Tibial artery (tissue), 4 donors: ENCODE results near the gene TSPAN15.

Experiments used
- DNase-seq, 2 donors: peaks; one replicate each; pipeline ENCODE4 v3.0.0-alpha.2; 2019
- H3K27ac ChIP-seq, 2 donors: fragments of 200-600 bp; sonication (generic) in 1 of 2; 1 replicate in 1 of 2; 2 replicates in 1 of 2; pipeline ENCODE4 v1.5.1; 2018 to 2019; ENCODE audit warnings: mild to moderate bottlenecking in 1 of 2
- H3K27me3 ChIP-seq, 2 donors: fragments of 200-600 bp; sonication (generic) in 1 of 2; one replicate each; pipeline versions ENCODE4 v1.5.1 to v1.6.0; 2016 to 2019
- H3K36me3 ChIP-seq, 3 donors: fragments of 200-600 bp; sonication (generic) in 2 of 3; one replicate each; pipeline ENCODE4 v1.5.1; 2016 to 2019; ENCODE audit warnings: mild to moderate bottlenecking in 2 of 3
- H3K4me1 ChIP-seq, 4 donors: fragments of 200-600 bp; sonication (generic) in 2 of 4; 1 replicate in 3 of 4; 2 replicates in 1 of 4; pipeline ENCODE4 v1.5.1; 2016 to 2019
- H3K4me3 ChIP-seq, 2 donors: fragments of 200-600 bp; sonication (generic) in 1 of 2; 1 replicate in 1 of 2; 2 replicates in 1 of 2; pipeline ENCODE4 v1.5.1; 2018 to 2019; ENCODE audit warnings: mild to moderate bottlenecking in 2 of 2
- H3K9me3 ChIP-seq, 3 donors: fragments of 200-600 bp; sonication (generic) in 1 of 3; one replicate each; pipeline ENCODE4 v1.5.1; 2016 to 2019
- CTCF ChIP-seq, 2 experiments: fragments of 200-600 bp in 1 of 2; fragments of 450-650 bp in 1 of 2; IDR thresholded peaks; one replicate each; pipeline ENCODE4 v1.5.1; 2017 to 2019; ENCODE audit warnings: antibody characterized with exemption in 2 of 2, mild to moderate bottlenecking in 1 of 2, moderate library complexity in 1 of 2
- intact Hi-C: fragments of 100-400 bp; cut with DNase I; formaldehyde crosslinking; loops from one replicate; pipeline ENCODE4 v1.15.0; 2023; ENCODE audit warnings: low total_unique reads

The TSPAN15 gene

DNA sequence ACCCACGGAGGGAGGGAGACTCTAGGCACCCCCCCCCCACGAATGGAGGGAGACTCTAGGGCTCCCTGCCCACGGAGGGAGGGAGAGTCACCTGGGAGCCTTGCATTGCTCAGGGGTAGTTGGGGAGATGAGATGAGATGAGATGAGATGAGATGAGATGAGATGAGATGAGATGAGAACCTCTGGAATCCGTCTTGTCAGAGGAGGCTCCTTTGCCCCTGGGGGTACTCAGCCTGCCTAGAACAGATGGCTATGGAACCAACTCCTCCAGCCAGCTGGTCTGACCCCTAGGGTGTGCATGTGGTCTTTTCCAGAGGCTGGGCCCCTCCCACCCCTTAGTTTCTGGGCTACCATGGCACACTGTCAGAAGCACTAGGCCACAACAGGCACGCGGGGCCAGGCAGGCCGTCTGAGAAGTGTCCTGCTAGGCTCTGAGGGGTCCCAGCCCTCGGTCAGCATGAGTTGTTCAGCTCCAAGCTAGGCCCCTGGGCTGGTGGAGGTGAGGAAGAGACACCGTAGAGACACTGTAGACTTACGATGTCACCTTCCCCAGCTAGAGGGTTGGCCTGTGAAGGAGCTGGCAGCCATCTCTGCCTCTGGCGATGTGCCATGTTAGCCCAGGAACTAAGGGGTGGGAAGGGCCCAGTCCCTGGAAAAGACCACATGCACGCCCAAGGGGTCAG lies 8.8 kb downstream of the TSPAN15 start:
- H3K9me3 ChIP-seq = no peaks in the 10 kb centered on the region
- H3K36me3 ChIP-seq = no peaks in the 10 kb centered on the region
- DNase-seq = no peak
- H3K4me1 ChIP-seq = peaks cover 10 to 39% (median 24%) of the 10 kb centered on the region in 4 donors
- no peaks in the 10 kb centered on the region for H3K27me3 ChIP-seq
- H3K27ac ChIP-seq = peak overlapping the region in 1 of 2 donors; percentile 67
- intact Hi-C loops = no loop called here
- no peak for TF ChIP-seq CTCF (IDR thresholded peaks at IDR 0.05)
- H3K4me3 ChIP-seq = no peak overlapping the region

GRCh38 chr10:69460576-69461242 lies 9.4 kb downstream of the TSPAN15 start:
- peak overlapping the region in 1 of 2 donors; percentile 67 for H3K27ac ChIP-seq
- intact Hi-C loops = no loop called here
- no peak for TF ChIP-seq CTCF (IDR thresholded peaks at IDR 0.05)
- no peaks in the 10 kb centered on the region for H3K9me3 ChIP-seq
- peaks cover 10 to 46% (median 29%) of the 10 kb centered on the region in 4 donors for H3K4me1 ChIP-seq
- no peak for DNase-seq
- H3K4me3 ChIP-seq = no peak overlapping the region
- H3K27me3 ChIP-seq = no peaks in the 10 kb centered on the region
- no peaks in the 10 kb centered on the region for H3K36me3 ChIP-seq

DNA sequence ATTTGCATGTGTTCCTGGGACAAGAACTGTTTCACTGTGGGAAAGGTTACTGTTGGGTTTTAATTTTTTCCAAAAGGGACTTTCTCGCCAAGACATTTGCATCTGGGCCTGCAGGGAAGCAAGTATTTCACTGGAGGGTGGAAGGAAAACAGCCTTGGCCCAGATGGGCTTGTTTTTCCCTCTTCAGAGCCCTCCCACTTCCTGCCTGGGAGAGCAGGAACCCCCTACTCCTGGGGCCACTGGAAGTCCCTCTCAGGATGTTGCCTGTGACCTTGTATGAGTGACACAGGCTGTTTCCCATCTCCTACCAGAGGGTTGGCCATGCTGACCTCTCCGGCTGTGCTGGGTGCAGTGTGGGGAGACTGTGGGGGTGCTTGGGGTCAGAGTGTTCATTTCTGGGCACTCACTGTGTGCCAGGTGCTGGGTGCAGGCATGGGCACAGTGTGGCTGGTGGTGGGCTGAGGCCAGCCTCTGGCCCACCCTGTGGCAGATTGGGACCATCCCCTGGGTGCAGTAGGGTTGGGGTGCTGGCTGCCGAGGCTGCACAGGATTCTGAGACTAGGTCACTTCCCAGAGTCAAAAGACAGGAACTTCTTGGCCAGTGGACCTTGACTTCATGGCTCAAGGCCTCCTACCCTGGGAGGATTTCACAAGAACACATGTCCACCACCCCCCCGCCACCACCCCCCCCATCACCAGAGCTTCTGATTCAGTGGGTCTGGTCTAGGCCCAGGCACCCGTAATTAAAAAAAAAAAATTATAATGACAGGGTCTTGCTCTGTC lies 10.2 kb downstream of the TSPAN15 start:
- no peaks in the 10 kb centered on the region for H3K27me3 ChIP-seq
- H3K9me3 ChIP-seq = no peaks in the 10 kb centered on the region
- H3K4me3 ChIP-seq = no peak overlapping the region
- H3K36me3 ChIP-seq = no peaks in the 10 kb centered on the region
- intact Hi-C loops = no loop called here
- TF ChIP-seq CTCF (IDR thresholded peaks at IDR 0.05) = no peak
- peak overlapping the region in 1 of 2 donors; percentile 14 for H3K27ac ChIP-seq
- DNase-seq = no peak
- H3K4me1 ChIP-seq = peaks cover 10 to 50% (median 31%) of the 10 kb centered on the region in 4 donors

GRCh38 chr10:69463886-69464285 lies 12.6 kb downstream of the TSPAN15 start:
- Histone ChIP-seq H3K9me3 (no peaks in the 10 kb centered on the region), H3K4me3 (no peak overlapping the region), H3K4me1 (peaks cover 10 to 62% (median 26%) of the 10 kb centered on the region in 4 donors), H3K27ac (peak overlapping the region in 1 of 2 donors; percentile 43), H3K36me3 (no peaks in the 10 kb centered on the region), H3K27me3 (no peaks in the 10 kb centered on the region)
- TF ChIP-seq CTCF (IDR thresholded peaks at IDR 0.05) = no peak
- intact Hi-C loops = no loop called here
- no peak for DNase-seq

DNA sequence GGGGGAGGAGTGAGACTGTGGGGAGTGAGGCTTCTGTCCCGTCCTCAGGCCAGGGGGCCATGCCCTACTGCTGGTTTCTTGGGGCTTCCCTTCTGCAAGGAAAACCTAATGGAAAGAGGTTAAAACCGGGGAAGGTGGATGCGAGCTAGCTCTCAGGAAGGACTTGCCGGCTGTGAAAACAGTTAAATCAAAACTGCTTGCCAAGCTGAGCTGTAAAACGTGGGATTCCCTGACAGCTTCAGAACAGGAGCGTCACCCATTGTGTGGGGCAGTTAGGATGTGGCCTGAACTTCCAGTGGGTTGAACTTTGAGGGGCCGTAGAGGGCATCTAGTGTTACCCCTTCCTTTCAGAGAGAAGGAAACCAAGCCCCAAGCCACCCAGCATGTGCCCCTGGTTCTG lies 13.1 kb downstream of the TSPAN15 start:
- no peak for DNase-seq
- Histone ChIP-seq H3K27ac (peak overlapping the region in 1 of 2 donors; percentile 43), H3K4me3 (no peak overlapping the region), H3K9me3 (no peaks in the 10 kb centered on the region), H3K27me3 (no peaks in the 10 kb centered on the region), H3K36me3 (no peaks in the 10 kb centered on the region), H3K4me1 (peaks cover 10 to 66% (median 26%) of the 10 kb centered on the region in 4 donors)
- intact Hi-C loops = no loop called here
- no peak for TF ChIP-seq CTCF (IDR thresholded peaks at IDR 0.05)
